ENCODE results near the gene PTDSS2. TPM values are rescaled to one million over a fixed set of nuclear protein-coding genes. Genes with fewer than 3 reads are reported as not detected.

PTDSS2 gene
- total and polyA plus RNA-seq, 2 experiments from 2014 or later = 22.7 to 145 TPM

GRCh38 chr11:422249-422656 lies 27.8 kb upstream of the PTDSS2 start:
- no peaks in the 10 kb centered on the region for H3K79me2 ChIP-seq (replicated peaks; ENCODE audit: insufficient read depth)
- ATAC-seq = no peak
- H3K36me3 ChIP-seq (ENCODE audit: insufficient read depth) = no peaks in the 10 kb centered on the region
- H4K20me1 ChIP-seq (replicated peaks; ENCODE audit: insufficient read depth) = no peaks in the 10 kb centered on the region
- no peak for TF ChIP-seq POLR2AphosphoS5 (IDR thresholded peaks at IDR 0.05; ENCODE audit: low read depth)
- TF ChIP-seq ZNF331 (CRISPR knock-in tag; IDR thresholded peaks at IDR 0.05; ENCODE audit: low read depth) = no peak
- no peak for TF ChIP-seq CTCF (conservative IDR thresholded peaks at IDR 0.05; ENCODE audit: low read depth in 2 of 2)
- TF ChIP-seq STAT1 (IDR thresholded peaks at IDR 0.05; ENCODE audit: unreplicated experiment) = no peak
- no peak for TF ChIP-seq ZNF114 (CRISPR knock-in tag; IDR thresholded peaks at IDR 0.05)
- TF ChIP-seq ZNF462 (CRISPR knock-in tag; IDR thresholded peaks at IDR 0.05) = no peak
- no peak for TF ChIP-seq EZH2phosphoT487 (IDR thresholded peaks at IDR 0.05; ENCODE audit: unreplicated experiment)
- no peak for TF ChIP-seq NANOG (IDR thresholded peaks at IDR 0.05; ENCODE audit: borderline replicate concordance)
- no peak for TF ChIP-seq REST (IDR thresholded peaks at IDR 0.05; ENCODE audit: unreplicated experiment)
- TF ChIP-seq EZH2 (IDR thresholded peaks at IDR 0.05; ENCODE audit: low read depth, unreplicated experiment) = no peak
- no peak for TF ChIP-seq JUNB (IDR thresholded peaks at IDR 0.05; ENCODE audit: unreplicated experiment)
- no peak for TF ChIP-seq CREB1 (CRISPR knock-in tag; IDR thresholded peaks at IDR 0.05; ENCODE audit: low read depth)
- Mint-ChIP-seq H3K4me1 (peaks cover 5% of the 10 kb centered on the region), H3K27me3 (ENCODE audit: insufficient read depth, low read depth, poor library complexity) (peaks cover 11% of the 10 kb centered on the region), H3K36me3 (ENCODE audit: low read depth) (no peaks in the 10 kb centered on the region), H3K27ac (no peak overlapping the region), H3K4me3 (no peak overlapping the region), H3K9me3 (no peaks in the 10 kb centered on the region; the same call in 2 of the 3 replicates)
- peaks cover 6% of the 10 kb centered on the region for H3K27me3 ChIP-seq (ENCODE audit: insufficient read depth)
- H2AFZ ChIP-seq = no peak overlapping the region
- no peak overlapping the region for H3K27ac ChIP-seq (ENCODE audit: low read depth)
- DNase-seq (ENCODE audit: low spot score) = no peak
- H3K4me2 ChIP-seq = no peak overlapping the region
- no peak overlapping the region for H3K4me3 ChIP-seq
- H3K4me1 ChIP-seq (ENCODE audit: insufficient read depth) = no peaks in the 10 kb centered on the region; the same call in 1 of the 2 replicates
- H3K9me2 ChIP-seq (ENCODE audit: insufficient read depth) = no peaks in the 10 kb centered on the region
- peaks cover 12% of the 10 kb centered on the region for H3F3A ChIP-seq (replicated peaks; ENCODE audit: low read depth)

Measured in GM23338 (cell line).